NB4 (cell line): Measurements from ENCODE around the gene FERMT3.

ENCODE experiments used
- DNase-seq: peaks from one replicate; pipeline ENCODE4 v3.0.0; 2010; ENCODE audit warnings: low read depth
- H3K4me3 ChIP-seq: one replicate; pipeline ENCODE4 v1.5.1; 2011; ENCODE audit warnings: mild to moderate bottlenecking, low read depth, low read length, moderate library complexity
- CTCF ChIP-seq: IDR thresholded peaks from one replicate; pipeline ENCODE4 v1.5.1; 2012; ENCODE audit warnings: low read depth, low read length
- MAX ChIP-seq: IDR thresholded peaks from 2 replicates; pipeline ENCODE4 v1.6.1; 2011; ENCODE audit warnings: low read depth, low read length
- MYC ChIP-seq: IDR thresholded peaks from 2 replicates; pipeline ENCODE4 v1.6.1; 2011; ENCODE audit warnings: low read depth, low read length
- POLR2A ChIP-seq: IDR thresholded peaks from 2 replicates; pipeline ENCODE4 v1.6.1; 2011; ENCODE audit warnings: mild to moderate bottlenecking; ENCODE audit not compliant: insufficient read length; ENCODE audit errors: extremely low read depth

Gene FERMT3

GRCh38 chr11:64164392-64165312, 41.9 kb upstream of the FERMT3 start:
- peak overlapping the region; percentile 72 for H3K4me3 ChIP-seq
- TF ChIP-seq MAX (peak; percentile 27; the same call in 1 of the 2 replicates), MYC (no peak; the same call in 1 of the 2 replicates), CTCF (no peak)
- peak; percentile 65 for DNase-seq

GRCh38 chr11:64165481-64165841, 41.1 kb upstream of the FERMT3 start:
- TF ChIP-seq MAX = peak; percentile 59; the same call in 1 of the 2 replicates
- TF ChIP-seq CTCF = no peak
- peak; percentile 64 for DNase-seq
- peak overlapping the region; percentile 72 for H3K4me3 ChIP-seq

GRCh38 chr11:64165842-64166635, 40.5 kb upstream of the FERMT3 start, which contains the start of gene MACROD1:
MACROD1 (minus strand) TSS chr11:64166113; CDS start chr11:64165994, 119 bp downstream.
- TF ChIP-seq CTCF (no peak), POLR2A (peak; percentile 68), MYC (peak; percentile 93), MAX (peak; percentile 95)
- peak within 1 kb of the TSS; percentile 72 for H3K4me3 ChIP-seq
- DNase-seq = peak; percentile 96

GRCh38 chr11:64170419-64170818, 36.1 kb upstream of the FERMT3 start:
- no peak for TF ChIP-seq MYC
- TF ChIP-seq MAX = no peak
- TF ChIP-seq POLR2A = no peak
- TF ChIP-seq CTCF = no peak
- no peak for DNase-seq
- no peak overlapping the region for H3K4me3 ChIP-seq

GRCh38 chr11:64173616-64174355, 32.7 kb upstream of the FERMT3 start:
- TF ChIP-seq MYC (no peak), MAX (no peak), POLR2A (no peak), CTCF (no peak)
- DNase-seq = peak; percentile 56
- H3K4me3 ChIP-seq = no peak overlapping the region
